ENCODE measurements around the gene SOX6. TPM values are rescaled to one million over a fixed set of nuclear protein-coding genes. Genes with fewer than 3 reads are reported as not detected.
"Not testable (repeated sequence)": the region's sequence is repeated elsewhere in the genome, so short reads cannot be mapped to it uniquely, and the experiment has no call there.

The SOX6 gene
- total RNA-seq, 1 donor from 2014 or later: under 0.01 TPM

DNA sequence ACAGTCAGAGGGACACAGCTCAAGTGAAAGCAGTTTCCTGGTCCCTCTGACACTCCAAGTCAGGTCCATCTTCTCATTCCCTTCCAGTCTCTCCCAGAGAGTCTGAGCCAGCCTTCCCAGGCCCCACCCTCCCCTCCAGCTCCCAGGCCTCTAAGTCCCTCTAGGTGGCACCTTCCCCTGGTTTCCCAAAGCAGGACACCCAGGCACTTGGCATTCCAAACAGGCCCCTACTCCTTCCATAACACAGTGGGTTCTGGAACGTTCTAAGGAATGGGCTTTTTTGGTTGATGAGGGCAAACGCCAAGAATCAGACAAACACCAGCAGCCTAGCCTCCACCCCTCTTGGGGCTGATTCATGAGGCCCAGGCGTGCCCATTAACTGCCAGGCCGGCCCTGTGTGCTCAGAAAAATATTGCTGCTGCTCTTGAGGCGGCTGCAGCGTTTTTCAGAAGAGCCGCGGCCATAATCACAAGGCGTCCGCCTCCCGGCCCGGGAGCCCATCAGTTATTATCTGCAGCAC, 418.7 kb downstream of the SOX6 start:
- DNase-seq (ENCODE audit: low read depth, low spot score): no peak

DNA sequence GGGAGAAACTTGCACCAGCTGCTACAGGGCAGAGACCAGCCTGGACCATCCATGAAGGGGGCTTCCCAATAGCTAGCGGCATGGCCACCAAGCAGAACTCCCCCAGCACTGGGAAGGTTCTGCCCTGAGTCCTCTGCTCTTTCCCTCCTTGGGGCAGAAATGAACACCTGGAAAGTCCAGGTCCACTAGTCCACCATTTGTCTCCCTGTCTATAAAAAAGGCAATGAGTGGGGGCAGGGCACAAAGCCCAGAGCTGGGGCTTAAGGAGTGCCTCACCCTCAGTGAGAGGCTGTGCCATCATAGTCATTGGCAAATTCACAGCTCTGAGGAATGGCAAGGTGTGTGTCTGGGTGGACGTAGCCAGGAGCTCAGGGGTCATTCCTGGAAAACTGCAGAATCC, 420.3 kb downstream of the SOX6 start:
- no peak for DNase-seq (ENCODE audit: low read depth, low spot score)

DNA sequence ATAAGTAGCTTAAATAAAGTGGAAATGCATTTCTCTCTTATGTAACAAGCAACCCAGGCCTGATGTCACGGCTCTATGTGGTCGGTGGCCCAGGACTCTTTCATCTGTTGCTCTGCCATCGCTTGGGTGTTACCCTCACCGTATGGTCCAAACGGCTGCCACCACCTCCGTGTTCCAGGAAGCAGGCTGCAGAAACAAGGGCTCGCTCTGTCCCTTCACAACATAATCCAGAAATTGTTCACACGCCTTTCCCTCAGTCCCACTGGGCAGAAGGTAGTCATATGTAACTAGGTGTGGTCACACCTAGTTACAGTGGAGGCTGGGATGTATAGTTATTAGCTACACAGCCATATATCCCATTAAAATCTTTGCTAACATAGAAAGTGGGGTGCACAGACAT, 421.0 kb downstream of the SOX6 start:
- DNase-seq (ENCODE audit: low read depth, low spot score): no peak

DNA sequence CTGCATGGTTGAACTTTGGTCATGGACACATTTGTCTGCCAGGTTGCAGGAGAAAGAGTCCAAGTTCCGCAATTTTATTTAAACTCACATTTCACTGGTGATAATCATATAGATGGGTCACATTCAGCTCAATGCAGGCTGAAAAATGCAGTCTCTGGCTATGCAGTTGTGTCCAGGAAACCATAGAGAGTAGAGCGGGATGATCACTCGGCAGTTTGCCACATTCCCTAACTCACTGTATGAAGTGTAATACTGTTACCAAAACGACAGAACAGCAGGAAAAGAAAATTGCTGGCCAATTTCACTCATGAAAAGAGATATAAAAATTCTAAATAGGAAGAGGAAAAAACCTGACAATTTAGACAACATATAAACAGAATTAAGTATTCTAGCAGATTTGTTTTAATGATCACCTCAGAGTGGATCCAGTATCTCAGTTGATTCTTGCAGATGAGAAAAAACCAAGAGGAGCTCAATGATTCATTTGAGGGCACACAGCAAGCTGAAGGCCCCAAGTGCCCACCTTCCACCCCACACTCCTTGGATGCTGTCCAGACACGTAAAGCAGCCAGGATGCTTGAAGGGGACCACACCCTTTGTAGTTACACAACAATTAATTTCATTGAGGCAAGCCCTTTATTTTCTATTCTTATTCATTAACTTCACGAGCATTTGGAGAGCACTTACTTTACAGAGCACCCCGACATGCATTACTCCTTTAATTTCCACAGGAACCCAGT, 422.3 kb downstream of the SOX6 start:
- no peak for DNase-seq (ENCODE audit: low read depth, low spot score)

DNA sequence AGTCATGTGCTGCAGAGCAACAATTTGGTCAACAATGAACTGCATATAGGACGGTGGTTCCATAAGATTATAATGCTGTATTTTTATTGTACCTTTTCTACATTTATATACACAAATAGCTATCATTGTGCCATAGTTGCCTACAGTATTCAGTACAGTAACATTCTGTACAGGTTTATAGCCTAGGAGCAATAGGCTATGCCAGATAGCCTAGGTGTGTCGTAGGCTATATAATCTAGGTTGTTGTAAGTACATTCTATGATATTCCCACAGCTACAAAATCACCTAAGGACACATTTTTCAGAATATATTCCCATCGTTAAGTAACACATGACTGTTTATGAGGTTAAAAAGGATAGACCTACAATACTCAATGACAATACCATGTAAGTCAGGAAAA, 423.9 kb downstream of the SOX6 start:
- no peak for DNase-seq (ENCODE audit: low read depth, low spot score)

DNA sequence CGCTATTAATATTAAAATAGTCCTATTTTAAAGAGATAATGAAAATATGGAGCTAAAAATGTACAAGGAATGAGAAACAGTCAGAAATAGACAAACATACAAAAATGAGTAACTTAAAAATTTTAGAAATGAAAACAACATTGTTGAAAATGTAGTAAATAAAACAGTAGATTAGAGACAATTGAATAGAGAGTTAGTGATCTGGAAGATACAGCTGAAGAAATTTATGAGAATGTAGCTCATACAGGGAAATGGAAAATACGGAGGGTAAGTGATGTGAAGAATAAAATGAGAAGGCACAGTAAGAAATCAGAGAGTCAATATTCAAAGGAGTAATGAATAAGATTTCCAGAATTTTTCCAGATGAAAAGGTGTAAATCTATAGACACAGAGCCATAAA, 424.8 kb downstream of the SOX6 start:
- no peak for DNase-seq (ENCODE audit: low read depth, low spot score)

DNA sequence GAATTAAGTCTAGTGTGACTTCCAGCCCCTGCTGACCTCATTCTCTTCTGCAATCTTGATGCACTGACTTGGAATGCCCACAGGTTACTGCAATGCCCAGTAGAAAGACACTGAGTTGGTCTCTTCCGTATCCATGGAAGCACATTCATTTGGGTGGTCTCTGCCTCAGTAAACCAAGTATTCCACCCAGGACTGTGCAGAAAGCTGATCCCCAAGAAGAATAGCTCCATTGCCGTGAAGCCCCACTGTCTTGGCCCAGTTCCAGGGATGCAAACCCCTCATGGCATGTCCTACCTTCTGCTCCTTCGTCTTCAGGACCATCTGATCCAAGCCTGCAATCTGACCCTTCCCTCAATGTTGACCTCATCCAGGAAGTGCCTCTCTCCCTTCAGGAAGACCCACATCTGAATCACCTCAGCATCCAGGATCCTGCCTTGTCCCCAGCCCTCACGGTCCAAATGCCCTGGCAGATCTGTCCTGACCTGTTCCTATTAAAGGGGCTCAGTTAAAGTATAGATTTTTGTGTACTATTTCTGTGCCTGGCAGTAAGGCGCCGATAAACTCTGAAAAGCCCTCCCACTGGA, 425.8 kb downstream of the SOX6 start:
- DNase-seq (ENCODE audit: low read depth, low spot score): no peak

DNA sequence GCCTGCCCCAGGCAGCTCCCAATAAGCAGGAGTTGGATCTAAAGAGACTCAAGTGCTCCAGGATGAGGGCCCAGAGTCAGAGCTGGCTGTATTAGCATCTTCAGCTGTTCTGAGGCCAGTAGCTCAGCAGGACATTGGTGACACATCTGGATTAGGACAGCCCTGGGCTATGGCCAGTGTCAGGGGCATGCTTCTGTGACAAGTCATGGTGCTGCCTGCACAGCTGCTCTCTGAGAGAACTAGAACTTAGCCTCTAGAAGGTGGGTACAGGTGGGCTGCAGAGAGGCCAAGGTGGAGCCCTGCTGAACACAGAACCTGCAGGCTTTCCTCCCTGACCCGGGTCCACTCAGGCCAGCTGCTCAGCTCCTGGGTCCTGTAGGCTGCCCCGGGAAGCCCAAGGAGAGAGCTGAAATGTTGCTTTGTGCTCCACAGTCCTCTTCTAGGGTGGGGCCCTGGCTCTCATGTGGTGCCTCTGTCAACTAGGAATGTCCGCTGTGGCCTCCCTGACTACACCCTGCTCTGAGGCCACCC, 426.9 kb downstream of the SOX6 start:
- DNase-seq (ENCODE audit: low read depth, low spot score): no peak

DNA sequence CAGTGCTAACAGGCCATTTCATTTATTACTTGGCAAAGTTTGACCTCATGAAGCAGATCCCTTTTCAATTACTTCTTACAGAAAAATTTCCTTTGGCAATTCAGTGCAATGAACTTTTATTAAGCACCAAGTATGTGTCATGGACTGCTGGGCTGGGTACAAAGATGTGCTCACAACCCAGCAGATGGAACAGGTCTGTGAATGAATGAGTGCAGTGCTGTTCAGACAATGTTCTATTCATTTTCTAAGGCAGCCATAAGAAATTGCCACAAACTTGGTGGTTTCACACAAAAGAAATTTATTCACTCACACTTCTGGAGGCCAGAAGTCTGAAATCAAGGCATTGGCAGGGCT, 428.5 kb downstream of the SOX6 start:
- DNase-seq (ENCODE audit: low read depth, low spot score): no peak

DNA sequence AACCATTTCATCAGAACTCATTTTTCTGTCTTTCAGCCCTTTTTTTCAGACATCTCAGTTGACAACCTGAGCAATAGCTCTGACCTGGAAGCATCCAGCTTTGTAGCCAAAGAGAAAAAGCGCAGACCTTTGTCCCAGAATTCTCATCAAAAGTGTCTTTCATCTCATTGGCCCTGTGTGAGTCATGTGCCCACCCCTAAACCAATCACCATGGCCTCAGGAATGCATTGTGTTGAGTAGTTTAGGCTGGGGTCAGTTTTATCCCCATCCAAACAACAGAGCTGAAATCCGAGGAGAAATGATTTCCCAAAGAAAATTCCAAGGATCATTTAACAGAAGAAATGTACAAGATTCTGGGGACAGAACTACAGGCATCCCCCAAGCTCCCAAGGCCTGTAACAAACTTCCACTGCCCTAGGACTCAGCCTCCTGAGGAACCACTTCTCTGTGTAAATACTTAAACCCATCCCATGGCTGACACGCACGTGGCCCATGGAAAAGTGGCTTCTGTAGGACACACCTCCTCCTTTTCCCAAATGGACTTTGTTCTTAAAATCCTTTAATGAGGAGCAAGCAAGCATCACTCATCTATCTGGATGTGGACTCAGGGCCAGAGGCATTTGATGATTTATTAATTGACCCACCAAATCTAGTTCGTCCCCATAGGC, 429.0 kb downstream of the SOX6 start:
- DNase-seq (ENCODE audit: low read depth, low spot score): no peak

DNA sequence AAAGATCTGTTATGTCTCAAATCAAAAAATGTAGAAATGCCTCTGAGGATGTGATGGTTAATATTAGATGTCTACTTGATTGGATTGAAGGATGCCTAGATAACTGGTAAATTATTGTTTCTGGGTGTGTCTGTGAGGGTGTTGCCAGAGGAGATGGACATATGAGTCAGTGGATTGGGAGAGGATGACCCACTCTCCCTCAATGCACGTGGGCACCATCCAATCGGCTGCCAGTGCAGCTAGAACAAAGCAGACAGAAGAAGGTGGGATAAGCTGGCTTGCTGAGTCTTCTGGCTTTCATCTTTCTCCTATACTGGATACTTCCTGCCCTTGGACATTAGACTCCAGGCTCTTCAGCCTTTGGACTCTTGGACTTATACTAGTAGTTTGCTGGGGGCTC, 430.3 kb downstream of the SOX6 start:
- DNase-seq (ENCODE audit: low read depth, low spot score): no peak

DNA sequence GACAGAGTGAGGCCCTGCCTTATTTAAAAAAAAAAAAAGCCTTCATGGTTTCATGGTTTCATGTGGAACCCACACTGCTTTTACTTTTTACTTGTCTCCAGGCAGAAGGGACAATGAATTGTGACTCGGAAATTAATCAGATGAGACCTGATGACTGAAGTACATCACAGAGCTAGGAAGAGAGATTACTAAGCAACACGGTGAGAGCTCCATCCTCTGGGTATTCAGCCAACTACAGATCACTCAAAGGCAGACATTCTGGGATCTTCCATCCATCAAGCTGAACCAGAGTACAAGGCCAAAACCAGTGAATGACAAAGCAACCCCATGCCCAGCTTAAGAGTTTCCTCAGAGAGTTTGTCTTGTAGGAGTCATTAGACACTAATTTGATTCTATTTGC, 433.2 kb downstream of the SOX6 start:
- DNase-seq (ENCODE audit: low read depth, low spot score): no peak

DNA sequence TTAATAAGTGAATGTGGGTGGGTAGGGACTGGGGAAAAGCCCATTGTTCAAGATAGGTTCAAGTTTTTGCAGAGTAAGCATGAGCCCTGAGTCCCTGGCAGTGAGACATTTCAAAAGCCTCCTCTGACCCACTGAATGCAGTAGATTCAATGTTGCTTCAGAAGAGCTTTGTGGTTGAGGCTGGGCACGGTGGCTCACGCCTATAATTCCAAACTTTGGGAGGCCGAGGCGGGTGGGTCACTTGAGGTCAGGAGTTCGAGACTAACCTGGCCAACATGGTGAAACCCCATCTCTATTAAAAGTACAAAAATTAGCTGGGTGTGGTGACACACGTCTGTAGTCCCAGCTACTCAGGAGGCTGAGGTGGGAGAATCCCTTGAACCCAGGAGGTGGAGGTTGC, 433.6 kb downstream of the SOX6 start:
- not testable (repeated sequence) for DNase-seq (ENCODE audit: low read depth, low spot score)

DNA sequence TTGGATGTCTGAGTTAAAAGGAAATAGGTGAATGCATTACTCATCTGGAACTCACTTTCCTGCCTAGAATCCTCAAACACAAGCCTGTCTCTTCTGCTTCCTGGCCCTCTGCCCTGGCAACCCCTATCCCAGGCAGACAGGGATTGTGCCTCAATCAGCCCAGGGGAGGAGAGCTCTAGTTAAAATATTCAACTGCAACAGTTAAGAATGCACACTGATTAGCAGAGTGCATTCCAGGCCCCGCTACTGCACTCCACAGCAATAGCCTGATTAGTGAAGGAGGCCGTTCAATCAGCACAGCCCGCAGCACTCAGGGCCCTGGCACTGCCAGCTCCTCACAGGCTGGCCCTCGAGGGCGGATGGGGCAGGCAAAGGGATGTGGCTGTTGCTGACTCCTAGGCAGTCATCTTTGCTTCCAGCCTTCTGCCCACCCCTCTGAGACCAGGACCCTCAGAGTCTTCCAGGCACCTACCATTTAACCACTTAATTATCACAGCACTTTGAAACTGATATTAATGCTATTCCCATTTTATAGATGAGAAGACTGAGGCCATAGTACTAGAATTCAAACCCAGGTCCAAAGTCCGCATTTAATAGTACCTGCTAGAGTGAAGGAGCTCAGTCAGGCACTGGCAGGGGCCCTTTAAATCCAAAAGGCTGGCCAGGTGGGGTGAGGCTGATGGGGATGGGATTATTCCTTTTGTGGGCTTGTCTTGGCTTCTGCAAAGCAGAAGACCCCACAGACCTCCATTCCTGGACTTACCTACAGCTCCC, 435.3 kb downstream of the SOX6 start:
- no peak for DNase-seq (ENCODE audit: low read depth, low spot score)

DNA sequence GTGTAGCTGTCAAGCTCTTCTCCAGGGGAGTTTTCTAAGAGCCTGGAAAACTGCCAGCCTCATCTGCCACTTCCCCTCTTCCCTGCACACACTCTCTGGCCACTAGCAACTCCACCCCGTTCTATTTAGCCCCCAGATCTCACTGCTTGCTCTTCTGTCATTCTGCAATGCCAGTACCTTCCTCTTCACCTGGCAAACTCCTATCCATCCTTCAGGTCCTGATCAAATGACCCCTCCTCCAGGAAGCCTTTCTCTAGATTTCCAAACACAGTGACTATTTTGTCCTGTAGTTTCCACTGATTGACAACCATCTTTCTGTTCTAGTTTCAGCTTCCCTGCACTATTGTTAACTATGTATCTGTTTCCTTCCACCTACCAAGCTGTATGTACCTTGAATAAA, 437.7 kb downstream of the SOX6 start:
- DNase-seq (ENCODE audit: low read depth, low spot score): no peak

DNA sequence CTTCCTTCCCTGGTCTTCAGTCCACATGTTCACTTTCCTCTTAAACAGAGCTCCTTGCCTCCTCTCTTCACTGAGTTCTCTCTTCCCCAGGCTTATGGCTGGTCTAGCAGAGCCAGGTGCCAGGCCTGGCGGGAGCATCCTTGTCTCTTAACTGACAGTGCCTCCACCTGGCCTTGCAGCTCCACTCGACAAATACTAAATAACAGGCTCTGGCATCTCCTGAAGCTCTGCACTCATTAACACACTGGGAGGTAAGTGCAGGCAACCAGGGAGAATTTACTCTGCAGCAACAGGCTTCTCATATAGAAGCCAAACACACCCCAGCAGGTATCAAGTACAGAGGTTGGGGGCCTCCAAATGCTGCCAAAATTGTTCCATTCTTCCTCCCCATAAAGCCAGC, 438.1 kb downstream of the SOX6 start:
- DNase-seq (ENCODE audit: low read depth, low spot score): no peak

All from pulmonary artery endothelial cell (primary cell).